Astrocyte of the cerebellum (primary cell): ENCODE results near the gene SMPD3.

Source experiments
- DNase-seq: peaks from one replicate; pipeline ENCODE4 v3.0.0-alpha.2; 2011; ENCODE audit warnings: low read depth
- H3K4me3 ChIP-seq: 2 replicates; pipeline ENCODE4 v1.5.1; 2011; ENCODE audit warnings: mild to moderate bottlenecking, low read depth, low read length, moderate library complexity
- in situ Hi-C: cut with HindIII; loops from 2 replicates; pipeline ENCODE4 v1.10.0; 2017; ENCODE audit warnings: low sequenced_read_pairs
- TF ChIP-seq, protein P1 (sequence below): IDR thresholded peaks from 2 replicates; pipeline ENCODE4 v1.5.1; 2012; ENCODE audit warnings: low read length, low read depth, moderate library complexity, mild to moderate bottlenecking; ENCODE audit errors: missing control alignments

The SMPD3 gene

DNA sequence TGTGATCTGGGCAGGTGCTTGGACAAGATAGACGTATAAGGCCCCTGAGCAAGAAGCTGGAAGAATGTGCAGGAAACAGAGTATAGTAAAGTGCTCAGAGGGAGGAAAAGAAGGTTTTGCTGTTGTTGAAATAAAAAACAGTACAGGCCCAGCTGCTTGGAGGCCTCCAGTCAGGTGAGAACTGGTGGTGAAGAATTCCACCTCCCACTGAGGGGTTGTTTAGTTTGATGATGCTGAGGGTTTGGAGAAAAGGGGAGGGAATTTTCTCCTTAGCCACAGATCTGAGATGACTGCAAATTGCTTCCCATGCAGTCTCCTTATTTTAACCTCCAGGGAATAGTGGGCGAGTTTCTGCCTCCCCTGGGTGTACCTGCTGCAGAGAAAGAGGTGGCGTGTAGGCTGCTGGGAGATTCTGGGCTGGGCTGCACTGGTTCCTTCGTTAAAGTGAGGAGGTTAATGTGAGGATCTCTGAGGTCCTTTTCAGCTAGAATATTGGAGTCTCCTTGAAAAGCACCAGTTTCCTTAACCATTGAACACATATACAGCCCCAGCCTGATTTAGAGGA lies 25.8 kb downstream of the SMPD3 start:
- TF ChIP-seq, protein P1, sequence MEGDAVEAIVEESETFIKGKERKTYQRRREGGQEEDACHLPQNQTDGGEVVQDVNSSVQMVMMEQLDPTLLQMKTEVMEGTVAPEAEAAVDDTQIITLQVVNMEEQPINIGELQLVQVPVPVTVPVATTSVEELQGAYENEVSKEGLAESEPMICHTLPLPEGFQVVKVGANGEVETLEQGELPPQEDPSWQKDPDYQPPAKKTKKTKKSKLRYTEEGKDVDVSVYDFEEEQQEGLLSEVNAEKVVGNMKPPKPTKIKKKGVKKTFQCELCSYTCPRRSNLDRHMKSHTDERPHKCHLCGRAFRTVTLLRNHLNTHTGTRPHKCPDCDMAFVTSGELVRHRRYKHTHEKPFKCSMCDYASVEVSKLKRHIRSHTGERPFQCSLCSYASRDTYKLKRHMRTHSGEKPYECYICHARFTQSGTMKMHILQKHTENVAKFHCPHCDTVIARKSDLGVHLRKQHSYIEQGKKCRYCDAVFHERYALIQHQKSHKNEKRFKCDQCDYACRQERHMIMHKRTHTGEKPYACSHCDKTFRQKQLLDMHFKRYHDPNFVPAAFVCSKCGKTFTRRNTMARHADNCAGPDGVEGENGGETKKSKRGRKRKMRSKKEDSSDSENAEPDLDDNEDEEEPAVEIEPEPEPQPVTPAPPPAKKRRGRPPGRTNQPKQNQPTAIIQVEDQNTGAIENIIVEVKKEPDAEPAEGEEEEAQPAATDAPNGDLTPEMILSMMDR = no peak
- H3K4me3 ChIP-seq = no peak overlapping the region
- in situ Hi-C loops = loop anchor here (5.0 kb wide), 2 partner anchors 40 to 65 kb away; no protein-coding TSS in a partner anchor
- no peak for DNase-seq

DNA sequence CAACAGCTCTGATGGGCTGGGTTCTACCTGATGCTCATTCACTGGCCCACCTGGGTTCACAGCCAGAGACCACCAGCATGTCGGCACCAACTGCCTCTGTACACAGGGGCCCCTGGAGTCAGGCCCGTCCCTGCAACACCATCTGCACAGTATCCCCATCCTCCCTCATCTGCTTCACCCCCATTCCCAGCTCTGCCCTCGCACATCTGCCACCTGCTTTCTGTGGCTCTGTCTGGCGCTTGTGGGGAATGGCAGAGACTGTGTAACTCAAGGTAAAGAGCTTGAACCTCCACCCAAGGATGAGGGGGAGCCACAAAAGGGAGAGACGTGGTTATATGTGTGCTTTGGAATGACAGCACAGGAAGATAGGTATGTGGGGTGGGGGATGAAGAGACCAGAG lies 27.2 kb downstream of the SMPD3 start:
- in situ Hi-C loops = loop anchor here (5.0 kb wide), 2 partner anchors 39 to 66 kb away; no protein-coding TSS in a partner anchor
- TF ChIP-seq, protein P1 = no peak
- DNase-seq = no peak
- no peak overlapping the region for H3K4me3 ChIP-seq

DNA sequence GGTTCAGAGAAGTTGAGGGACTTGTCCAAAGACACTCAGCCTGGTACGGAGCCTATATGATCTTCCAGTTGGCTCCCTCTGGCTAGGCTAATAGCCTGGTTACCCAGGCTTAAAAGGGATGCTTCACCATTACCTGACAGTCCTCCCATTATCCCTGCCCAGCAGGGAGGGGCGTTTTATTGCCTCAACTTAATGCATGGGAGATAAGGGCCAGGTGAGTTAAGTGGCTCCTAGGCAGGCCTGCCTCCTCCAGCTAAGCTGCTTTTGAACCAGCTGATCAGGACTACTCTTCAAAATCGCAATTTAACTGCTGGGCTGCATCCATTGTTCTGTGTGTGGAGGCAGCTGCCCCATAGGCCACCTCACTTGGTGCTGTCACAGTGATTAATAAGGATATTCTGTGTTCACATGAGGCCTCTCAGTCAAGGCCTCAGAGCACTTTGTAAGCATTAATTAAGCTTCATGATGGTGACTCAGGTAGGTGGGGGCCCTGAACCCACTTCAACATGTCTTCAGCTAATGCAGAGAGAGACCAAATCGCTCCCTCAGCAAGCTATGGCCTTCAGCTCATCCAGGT lies 27.9 kb downstream of the SMPD3 start:
- no peak overlapping the region for H3K4me3 ChIP-seq
- TF ChIP-seq, protein P1 = no peak
- in situ Hi-C loops = loop anchor here (5.0 kb wide), 2 partner anchors 38 to 67 kb away; no protein-coding TSS in a partner anchor
- no peak for DNase-seq

DNA sequence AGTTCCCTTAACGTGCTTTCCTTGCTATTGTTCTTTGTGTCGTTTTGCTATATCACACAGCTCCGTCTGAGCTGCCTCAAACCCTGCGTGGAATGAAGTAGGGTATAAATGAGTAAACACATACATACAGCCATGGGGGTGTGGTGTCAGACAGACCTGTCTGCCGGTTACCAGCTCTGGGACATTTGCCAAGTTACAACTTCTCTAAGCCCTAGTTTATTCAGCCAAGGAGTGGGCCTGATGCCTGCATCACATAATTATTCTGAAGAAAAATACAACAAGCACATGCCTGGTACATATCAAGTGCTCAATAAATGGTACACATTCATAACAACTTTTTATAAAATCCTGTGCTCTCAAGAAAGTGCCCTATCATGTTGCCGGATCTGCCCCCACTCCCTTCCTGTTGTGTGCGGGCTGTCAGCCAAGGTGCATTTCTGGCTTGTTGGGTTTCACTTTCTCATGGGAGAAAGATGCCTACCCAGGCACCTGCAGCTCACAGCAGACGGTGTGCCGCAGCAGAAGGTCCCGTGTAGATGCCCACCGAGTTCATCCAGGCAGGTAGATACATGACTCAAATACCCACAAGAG lies 30.5 kb downstream of the SMPD3 start:
- H3K4me3 ChIP-seq = no peak overlapping the region
- TF ChIP-seq, protein P1 = no peak
- in situ Hi-C loops = no loop called here
- no peak for DNase-seq

DNA sequence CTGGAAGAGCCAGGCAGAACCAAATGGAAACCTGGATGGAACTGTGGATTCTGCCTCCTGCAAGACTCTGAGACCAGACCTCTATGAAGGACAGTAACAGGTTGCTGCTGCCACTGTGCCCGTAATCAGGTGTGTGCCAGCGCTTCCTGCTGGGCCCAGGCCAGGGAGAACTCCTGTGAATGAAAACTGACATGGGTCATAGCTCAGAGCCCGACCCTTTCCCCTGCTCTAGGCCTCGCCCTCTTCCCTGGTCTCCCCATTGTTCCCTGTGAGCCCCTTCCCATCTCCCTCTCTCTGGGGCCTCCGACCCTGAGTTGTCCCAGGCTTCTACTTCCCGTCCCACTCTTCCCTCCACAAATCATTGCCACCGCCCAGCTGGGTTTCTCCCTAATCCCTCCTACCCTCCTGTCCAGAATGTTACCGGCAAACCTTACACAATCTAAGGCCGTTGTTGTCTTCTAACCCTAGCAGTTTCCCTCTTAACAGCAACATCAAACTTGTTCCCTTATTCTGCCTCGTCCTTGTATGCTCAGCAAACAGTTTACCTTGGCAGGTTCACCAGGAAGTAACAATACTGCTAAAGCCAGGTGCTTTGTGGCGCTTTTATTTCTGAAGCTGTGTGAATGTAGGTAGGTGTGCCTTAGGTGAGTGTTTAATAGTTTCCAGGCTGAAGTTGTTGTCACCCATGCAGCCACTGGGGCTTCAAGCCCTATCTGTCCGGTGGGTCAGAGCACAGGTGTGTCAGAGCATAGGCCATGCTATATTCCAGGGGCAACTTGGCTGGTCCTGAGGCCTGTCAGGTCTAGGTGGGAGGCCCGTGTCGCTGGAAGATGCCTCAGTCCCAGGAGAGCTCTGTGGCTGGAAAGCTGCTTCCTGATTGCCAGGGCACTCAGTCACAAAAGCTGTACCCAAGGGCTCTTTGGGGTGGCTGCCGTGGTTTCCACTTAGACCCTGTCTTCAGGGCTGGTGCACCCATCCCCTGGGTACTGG lies 32.0 kb downstream of the SMPD3 start:
- TF ChIP-seq, protein P1 = no peak
- no peak overlapping the region for H3K4me3 ChIP-seq
- in situ Hi-C loops = no loop called here
- no peak for DNase-seq

DNA sequence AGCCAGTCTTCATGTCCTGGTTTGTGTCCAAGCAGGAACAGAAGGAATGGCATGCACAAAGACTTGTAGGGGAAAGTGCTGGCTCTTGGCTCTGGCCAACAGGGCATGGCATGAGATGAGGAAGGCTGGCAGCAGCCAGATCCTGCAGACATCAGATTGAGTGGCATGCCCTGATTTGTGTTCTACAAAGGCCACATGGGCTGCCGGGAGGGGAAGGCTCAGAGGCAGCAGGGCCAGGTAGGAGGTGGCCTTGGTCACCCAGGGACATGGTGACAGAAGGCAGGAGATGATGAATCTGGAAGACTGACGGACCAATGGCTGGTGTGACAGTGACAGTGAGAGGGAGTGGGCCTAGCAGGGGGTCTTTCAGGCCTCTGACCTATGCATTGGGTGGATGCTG lies 33.7 kb downstream of the SMPD3 start:
- in situ Hi-C loops = no loop called here

More for the DNA sequence above, 33.7 kb downstream of the SMPD3 start:
- H3K4me3 ChIP-seq = no peak overlapping the region
- TF ChIP-seq, protein P1 = no peak
- no peak for DNase-seq
